Nephron progenitor cell (in vitro differentiated cells): ENCODE data around the gene LGMN.

ENCODE experiments used
- DNase-seq: peaks from one replicate; pipeline ENCODE4 v3.0.0; 2021
- H3K27ac Mint-ChIP-seq: 2 replicates; pipeline ENCODE4 v1.8.0; 2021; ENCODE audit warnings: mild to moderate bottlenecking, moderate library complexity, mixed read lengths
- H3K27me3 Mint-ChIP-seq: 2 replicates; pipeline ENCODE4 v1.8.0; 2021; ENCODE audit warnings: mild to moderate bottlenecking, low read depth, mixed read lengths; ENCODE audit not compliant: poor library complexity
- H3K36me3 Mint-ChIP-seq: 2 replicates; pipeline ENCODE4 v1.8.0; 2021; ENCODE audit warnings: low read depth, mixed read lengths
- H3K4me1 Mint-ChIP-seq: 2 replicates; pipeline ENCODE4 v1.8.0; 2021; ENCODE audit warnings: mixed read lengths
- H3K4me3 Mint-ChIP-seq: 2 replicates; pipeline ENCODE4 v1.8.0; 2021; ENCODE audit warnings: mild to moderate bottlenecking, moderate library complexity, mixed read lengths
- H3K9me3 Mint-ChIP-seq: 2 replicates; pipeline ENCODE4 v1.8.0; 2021; ENCODE audit warnings: mild to moderate bottlenecking, moderate library complexity, mixed read lengths
- CTCF ChIP-seq: fragments of 200-600 bp; sonication (generic); IDR thresholded peaks from 2 replicates; pipeline ENCODE4 v1.5.0; 2021; ENCODE audit warnings: antibody characterized with exemption

Gene LGMN

GRCh38 chr14:92748259-92749016, at the start of gene LGMN:
LGMN (minus strand) TSS chr14:92748627; CDS start chr14:92732786, 15,841 bp downstream.
- H3K4me1 Mint-ChIP-seq, result peaks cover 33% of the 10 kb centered on the region
- DNase-seq, result peak; percentile 95
- peaks cover 11% of the 10 kb centered on the region for H3K27me3 Mint-ChIP-seq
- H3K4me3 Mint-ChIP-seq, result peak within 1 kb of the TSS; percentile 92
- peaks cover 27% of the 10 kb centered on the region for H3K36me3 Mint-ChIP-seq
- H3K27ac Mint-ChIP-seq, result peak within 1 kb of the TSS; percentile 96
- H3K9me3 Mint-ChIP-seq, result peaks cover 7% of the 10 kb centered on the region
- no peak for TF ChIP-seq CTCF

DNA sequence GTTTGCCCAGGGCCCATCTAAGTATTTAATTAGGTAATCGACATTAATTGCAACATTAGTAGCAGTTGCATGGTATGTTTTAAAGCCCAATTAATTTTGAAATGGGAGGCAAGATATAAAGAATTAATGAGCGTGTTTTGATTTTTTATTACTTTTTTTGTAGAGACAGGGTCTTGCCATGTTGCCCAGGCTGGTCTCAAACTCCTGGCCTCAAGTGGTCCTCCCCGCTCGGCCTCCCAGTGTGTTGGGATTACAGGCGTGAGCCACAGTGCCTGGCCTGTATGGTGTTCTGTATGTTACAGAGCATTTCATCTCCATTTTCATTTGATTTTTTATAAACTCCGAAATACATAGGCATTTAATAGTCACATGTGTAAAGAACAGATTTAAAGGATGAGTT, 46.5 kb upstream of the LGMN start:
- Mint-ChIP-seq H3K27me3 (peaks cover 10% of the 10 kb centered on the region), H3K4me1 (peaks cover 21% of the 10 kb centered on the region)
- TF ChIP-seq CTCF, result no peak

DNA sequence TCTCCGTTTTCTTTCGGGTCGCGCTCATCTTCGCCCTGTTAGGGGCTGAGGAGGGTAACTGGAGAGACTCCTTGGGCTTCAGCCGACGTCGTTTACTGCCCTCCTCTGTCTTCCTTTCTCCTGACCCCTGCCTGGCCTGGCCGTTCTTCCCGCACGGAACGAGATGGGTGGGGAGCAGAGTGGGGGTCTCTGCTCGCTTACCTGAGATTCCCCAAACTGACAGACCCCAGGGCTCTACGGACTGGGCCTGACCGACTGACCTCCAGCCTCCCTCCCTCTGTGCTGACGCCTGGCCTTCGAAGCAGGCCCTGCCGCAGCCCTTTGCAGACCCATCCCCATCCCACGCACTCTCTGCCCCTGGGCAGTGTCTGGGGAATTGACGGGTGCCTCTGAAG, 46.1 kb upstream of the LGMN start:
- peaks cover 39% of the 10 kb centered on the region for H3K9me3 Mint-ChIP-seq

More for the DNA sequence above, 46.5 kb upstream of the LGMN start:
- H3K9me3 Mint-ChIP-seq, result peaks cover 34% of the 10 kb centered on the region
- H3K36me3 Mint-ChIP-seq, result peaks cover 20% of the 10 kb centered on the region
- peak overlapping the region; percentile 99 for H3K27ac Mint-ChIP-seq
- no peak for DNase-seq
- H3K4me3 Mint-ChIP-seq, result peak overlapping the region; percentile 97

DNA sequence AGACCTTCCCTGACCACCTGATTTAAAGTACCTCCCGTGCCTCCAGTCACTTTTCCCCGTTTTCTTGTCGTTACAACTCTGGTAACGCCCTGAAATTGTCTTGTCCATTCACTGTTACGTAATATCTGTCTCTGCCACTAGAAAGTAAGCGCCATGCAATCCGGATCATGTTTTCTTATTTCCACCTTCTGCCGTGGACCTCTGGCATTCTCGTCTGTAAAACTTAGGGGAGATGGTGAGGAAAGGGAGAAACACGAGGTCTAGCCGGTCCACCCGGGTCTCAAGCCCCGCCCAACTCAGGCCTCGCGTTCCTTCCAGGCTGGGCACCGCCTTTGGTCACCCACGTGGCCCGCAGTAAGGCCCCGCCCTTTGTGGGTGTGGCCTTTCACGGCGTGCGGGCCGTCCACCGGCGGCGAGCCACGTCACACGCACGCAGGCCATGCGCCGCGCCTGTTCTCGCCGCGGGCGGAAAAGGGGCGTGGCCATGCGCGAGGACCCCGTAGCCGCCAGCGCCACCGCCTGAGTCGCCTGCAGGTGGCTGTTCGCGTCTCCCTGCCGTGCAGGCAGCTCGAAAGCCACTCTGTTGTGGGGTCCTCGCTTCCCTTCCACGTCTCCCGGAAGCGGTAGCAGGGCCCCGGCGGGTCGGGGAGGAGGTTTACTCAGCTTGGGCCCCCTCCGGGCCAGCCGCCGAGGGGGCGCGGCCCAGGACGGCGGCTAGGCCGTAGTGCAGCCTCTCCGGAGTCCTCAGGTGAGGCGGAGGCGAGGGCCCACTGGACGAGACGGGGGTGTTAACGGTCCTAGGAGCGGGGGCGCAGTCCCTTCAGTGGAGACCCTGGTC, 45.5 kb upstream of the LGMN start, which contains the start of gene GOLGA5:
TSS of gene GOLGA5 (plus strand) at position 597 of the 838 bp plus-strand sequence. CDS start 3,133 bp downstream, outside the sequence.
- no peak for TF ChIP-seq CTCF
- H3K4me3 Mint-ChIP-seq, result peak within 1 kb of the TSS; percentile 97

More for the DNA sequence above, 46.1 kb upstream of the LGMN start:
- H3K4me3 Mint-ChIP-seq, result peak overlapping the region; percentile 97
- peak; percentile 41 for DNase-seq
- no peak for TF ChIP-seq CTCF
- H3K4me1 Mint-ChIP-seq, result peaks cover 18% of the 10 kb centered on the region
- H3K27ac Mint-ChIP-seq, result peak overlapping the region; percentile 99
- H3K27me3 Mint-ChIP-seq, result peaks cover 14% of the 10 kb centered on the region
- H3K36me3 Mint-ChIP-seq, result peaks cover 20% of the 10 kb centered on the region

DNA sequence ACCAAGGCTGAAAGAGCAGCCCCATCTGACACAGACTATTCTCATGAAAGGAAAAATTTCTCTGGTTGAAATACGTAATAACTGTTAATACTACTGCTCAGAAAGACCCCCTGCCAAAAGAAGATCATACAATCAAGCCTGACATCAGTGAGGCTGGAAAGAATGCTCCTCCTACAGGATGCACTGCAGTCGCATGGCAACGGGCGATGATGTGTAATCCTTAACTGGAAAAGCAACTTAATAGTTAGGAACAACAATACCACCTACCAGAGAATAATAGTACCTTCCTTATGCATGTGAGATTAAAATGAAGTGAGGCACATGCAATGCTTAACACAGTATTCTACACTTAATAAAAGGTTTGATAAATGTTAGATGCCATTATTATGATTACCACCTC, 44.5 kb upstream of the LGMN start:
- peaks cover 50% of the 10 kb centered on the region for H3K9me3 Mint-ChIP-seq
- H3K27ac Mint-ChIP-seq, result no peak overlapping the region
- H3K4me1 Mint-ChIP-seq, result peaks cover 18% of the 10 kb centered on the region
- peaks cover 13% of the 10 kb centered on the region for H3K36me3 Mint-ChIP-seq
- DNase-seq, result no peak
- no peak overlapping the region for H3K4me3 Mint-ChIP-seq
- peaks cover 18% of the 10 kb centered on the region for H3K27me3 Mint-ChIP-seq
- no peak for TF ChIP-seq CTCF

More for the DNA sequence above, 45.5 kb upstream of the LGMN start, which contains the start of gene GOLGA5:
- Mint-ChIP-seq H3K27ac (peak within 1 kb of the TSS; percentile 99), H3K9me3 (peaks cover 45% of the 10 kb centered on the region), H3K4me1 (peaks cover 18% of the 10 kb centered on the region), H3K36me3 (peaks cover 21% of the 10 kb centered on the region), H3K27me3 (peaks cover 18% of the 10 kb centered on the region)
- DNase-seq, result peak; percentile 97
